Endodermal cell (in vitro differentiated cells): ENCODE results near the gene SLC17A2. TPM values are rescaled to one million over a fixed set of nuclear protein-coding genes. Genes with fewer than 3 reads are reported as not detected.

Source experiments
- DNase-seq: peaks from one replicate; pipeline ENCODE4 v3.0.0-alpha.2; 2017
- H3K27ac ChIP-seq: 2 replicates; pipeline ENCODE4 v1.5.1; 2013; ENCODE audit warnings: mild to moderate bottlenecking, low read depth, low read length, moderate library complexity
- H3K27me3 ChIP-seq: 2 replicates; pipeline ENCODE4 v1.6.1; 2013; ENCODE audit warnings: mild to moderate bottlenecking, low read length, moderate library complexity; ENCODE audit not compliant: insufficient read depth, control insufficient read depth, poor library complexity, severe bottlenecking
- H3K36me3 ChIP-seq: 2 replicates; pipeline ENCODE4 v1.7.0; 2013; ENCODE audit warnings: mild to moderate bottlenecking, low read length, moderate library complexity; ENCODE audit not compliant: control insufficient read depth, insufficient read depth
- H3K4me1 ChIP-seq: one replicate; pipeline ENCODE4 v1.7.0; 2013; ENCODE audit warnings: low read length; ENCODE audit not compliant: control insufficient read depth, insufficient read depth
- H3K4me3 ChIP-seq: 2 replicates; pipeline ENCODE4 v1.5.1; 2013; ENCODE audit warnings: mild to moderate bottlenecking, low read length, moderate library complexity
- H3K9ac ChIP-seq: 2 replicates; pipeline ENCODE4 v1.6.1; 2013; ENCODE audit warnings: mild to moderate bottlenecking, low read length, moderate library complexity; ENCODE audit not compliant: poor library complexity, severe bottlenecking; ENCODE audit errors: extremely low read depth
- H3K9me3 ChIP-seq: 2 replicates; pipeline ENCODE4 v1.6.1; 2013; ENCODE audit warnings: mild to moderate bottlenecking, low read length, moderate library complexity; ENCODE audit not compliant: control insufficient read depth
- H3K27ac Mint-ChIP-seq: 2 replicates; pipeline ENCODE4 v1.8.0; 2020; ENCODE audit warnings: mixed read lengths
- H3K27me3 Mint-ChIP-seq: 2 replicates; pipeline ENCODE4 v1.8.0; 2021; ENCODE audit warnings: mild to moderate bottlenecking, mixed read lengths; ENCODE audit not compliant: insufficient read depth
- H3K36me3 Mint-ChIP-seq: 2 replicates; pipeline ENCODE4 v1.8.0; 2020; ENCODE audit warnings: low read depth, mixed read lengths
- H3K4me1 Mint-ChIP-seq: 2 replicates; pipeline ENCODE4 v1.8.0; 2020; ENCODE audit warnings: mixed read lengths
- H3K4me3 Mint-ChIP-seq: 2 replicates; pipeline ENCODE4 v1.8.0; 2020; ENCODE audit warnings: mild to moderate bottlenecking, moderate library complexity, mixed read lengths
- H3K9me3 Mint-ChIP-seq: 2 replicates; pipeline ENCODE4 v1.8.0; 2020; ENCODE audit warnings: mild to moderate bottlenecking, mixed read lengths
- WGBS, 2 experiments: methylation state at CpG; one replicate each; pipeline versions ENCODE4 v1.1.5 to v1.1.7; 2013; ENCODE audit warnings: missing lambda C conversion rate in 2 of 2, mixed read lengths in 1 of 2; ENCODE audit not compliant: insufficient coverage in 1 of 2, insufficient read length in 1 of 2; 5-methylcytosine and 5-hydroxymethylcytosine counted together
- total RNA-seq, 2 donors: library from RNA; stranded (reverse); fragmentation: NEBNext Ultra II Directional in 1 of 2; extraction: Animal tissue kit (Norgen Biotek cat#: 25700) in 1 of 2; gene quantifications; 2 replicates in 1 of 2; 3 replicates in 1 of 2; pipeline ENCODE4 v1.2.1, GENCODE V29; 2021
- TF ChIP-seq, protein P1 (sequence below): fragments of 200-600 bp; sonication (generic); conservative IDR thresholded peaks from 2 replicates; pipeline ENCODE4 v1.5.0; 2021; ENCODE audit warnings: antibody characterized with exemption, mild to moderate bottlenecking

Gene SLC17A2
- total RNA-seq, 2 donors from 2014 or later = not detected

- H3K27ac ChIP-seq = no peak overlapping the region
- 91 to 97% methylated on average over 16 to 28 of the region's 28 CpGs for WGBS, 2 experiments
- H3K9me3 Mint-ChIP-seq = no peaks in the 10 kb centered on the region
- no peak overlapping the region for H3K27ac Mint-ChIP-seq
- H3K4me1 Mint-ChIP-seq = no peaks in the 10 kb centered on the region
- TF ChIP-seq, protein P1, sequence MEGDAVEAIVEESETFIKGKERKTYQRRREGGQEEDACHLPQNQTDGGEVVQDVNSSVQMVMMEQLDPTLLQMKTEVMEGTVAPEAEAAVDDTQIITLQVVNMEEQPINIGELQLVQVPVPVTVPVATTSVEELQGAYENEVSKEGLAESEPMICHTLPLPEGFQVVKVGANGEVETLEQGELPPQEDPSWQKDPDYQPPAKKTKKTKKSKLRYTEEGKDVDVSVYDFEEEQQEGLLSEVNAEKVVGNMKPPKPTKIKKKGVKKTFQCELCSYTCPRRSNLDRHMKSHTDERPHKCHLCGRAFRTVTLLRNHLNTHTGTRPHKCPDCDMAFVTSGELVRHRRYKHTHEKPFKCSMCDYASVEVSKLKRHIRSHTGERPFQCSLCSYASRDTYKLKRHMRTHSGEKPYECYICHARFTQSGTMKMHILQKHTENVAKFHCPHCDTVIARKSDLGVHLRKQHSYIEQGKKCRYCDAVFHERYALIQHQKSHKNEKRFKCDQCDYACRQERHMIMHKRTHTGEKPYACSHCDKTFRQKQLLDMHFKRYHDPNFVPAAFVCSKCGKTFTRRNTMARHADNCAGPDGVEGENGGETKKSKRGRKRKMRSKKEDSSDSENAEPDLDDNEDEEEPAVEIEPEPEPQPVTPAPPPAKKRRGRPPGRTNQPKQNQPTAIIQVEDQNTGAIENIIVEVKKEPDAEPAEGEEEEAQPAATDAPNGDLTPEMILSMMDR = peak; percentile 43
- H3K9ac ChIP-seq = no peak overlapping the region
- no peaks in the 10 kb centered on the region for H3K9me3 ChIP-seq
- peak; percentile 89 for DNase-seq
- no peak overlapping the region for H3K4me3 ChIP-seq
- H3K36me3 ChIP-seq = no peaks in the 10 kb centered on the region
- H3K27me3 ChIP-seq = no peaks in the 10 kb centered on the region
- H3K4me3 Mint-ChIP-seq = peak overlapping the region; percentile 45
- no peaks in the 10 kb centered on the region for H3K4me1 ChIP-seq
- H3K36me3 Mint-ChIP-seq = no peaks in the 10 kb centered on the region
- H3K27me3 Mint-ChIP-seq = peaks cover 9% of the 10 kb centered on the region
Observed at GRCh38 chr6:25882051-25882496, 48.4 kb downstream of the SLC17A2 start.

DNA sequence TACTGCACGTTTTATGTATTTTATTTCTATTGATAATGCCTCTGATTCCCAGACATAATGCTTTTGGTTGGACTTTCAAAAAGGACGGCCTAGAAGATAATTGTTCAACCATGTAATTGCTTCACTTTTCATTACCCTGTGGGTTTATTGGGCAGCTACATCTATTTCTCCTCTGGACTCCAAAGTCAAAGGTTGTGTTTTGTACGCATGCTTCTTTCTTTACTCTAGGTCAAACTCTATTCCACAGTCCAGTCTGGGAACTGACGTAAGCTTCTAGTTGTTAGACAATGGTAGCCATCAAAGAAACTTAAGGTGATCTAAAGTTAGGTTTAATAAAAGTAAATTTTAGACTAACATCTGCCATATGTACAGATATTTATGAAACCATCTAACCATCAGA, 49.9 kb downstream of the SLC17A2 start:
- WGBS, 2 experiments = 97 to 100% methylated on average over 3 to 4 of the region's 4 CpGs
- Histone ChIP-seq H3K27ac (no peak overlapping the region), H3K9me3 (no peaks in the 10 kb centered on the region), H3K27me3 (no peaks in the 10 kb centered on the region), H3K4me1 (no peaks in the 10 kb centered on the region), H3K4me3 (no peak overlapping the region), H3K9ac (no peak overlapping the region), H3K36me3 (no peaks in the 10 kb centered on the region)
- Mint-ChIP-seq H3K27ac (no peak overlapping the region), H3K9me3 (no peaks in the 10 kb centered on the region), H3K4me1 (no peaks in the 10 kb centered on the region), H3K27me3 (peaks cover 9% of the 10 kb centered on the region), H3K4me3 (no peak overlapping the region), H3K36me3 (no peaks in the 10 kb centered on the region)
- no peak for DNase-seq
- TF ChIP-seq, protein P1 = no peak

DNA sequence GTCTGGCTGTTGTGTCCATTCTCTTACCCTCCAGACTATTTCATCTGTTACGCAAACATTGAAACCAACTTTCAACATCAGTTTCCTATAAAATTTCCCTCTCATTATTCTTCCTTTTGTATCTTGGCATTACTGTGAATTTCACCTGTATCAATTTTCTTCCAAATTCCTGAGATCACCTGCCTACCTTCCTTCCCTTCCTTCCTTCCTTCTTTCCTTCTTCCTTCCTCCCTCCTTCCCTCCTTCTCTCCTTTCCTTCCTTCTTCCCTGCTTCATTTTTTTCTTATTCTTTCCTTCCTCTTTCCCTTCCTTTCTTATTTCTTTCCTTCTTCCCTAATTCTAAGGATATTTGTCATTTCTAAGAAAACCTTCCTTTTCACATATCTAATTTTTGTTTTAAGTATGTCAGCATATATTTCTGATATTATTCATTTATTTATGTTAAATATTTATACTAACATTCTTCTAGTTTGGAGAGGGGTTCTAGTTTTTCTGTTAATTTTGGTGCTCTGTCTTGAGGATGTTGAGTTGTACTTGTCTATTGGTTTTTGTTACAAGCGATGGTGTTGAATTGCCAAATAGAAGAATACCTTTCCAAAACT, 51.7 kb downstream of the SLC17A2 start:
- Histone ChIP-seq H3K9me3 (no peaks in the 10 kb centered on the region), H3K27ac (no peak overlapping the region), H3K36me3 (no peaks in the 10 kb centered on the region), H3K9ac (no peak overlapping the region), H3K4me1 (no peaks in the 10 kb centered on the region), H3K27me3 (no peaks in the 10 kb centered on the region), H3K4me3 (no peak overlapping the region)
- H3K27ac Mint-ChIP-seq = no peak overlapping the region
- no peak overlapping the region for H3K4me3 Mint-ChIP-seq
- no peaks in the 10 kb centered on the region for H3K4me1 Mint-ChIP-seq
- DNase-seq = no peak
- no peaks in the 10 kb centered on the region for H3K9me3 Mint-ChIP-seq
- H3K36me3 Mint-ChIP-seq = no peaks in the 10 kb centered on the region
- peaks cover 9% of the 10 kb centered on the region for H3K27me3 Mint-ChIP-seq
- 96 to 98% methylated on average over 1 to 2 of the region's 2 CpGs for WGBS, 2 experiments
- TF ChIP-seq, protein P1 = no peak
